NB4 (cell line): Measurements from ENCODE around the gene ZCCHC13.

ENCODE experiments used
- DNase-seq: peaks from one replicate; pipeline ENCODE4 v3.0.0; 2010; ENCODE audit warnings: low read depth
- H3K4me3 ChIP-seq: one replicate; pipeline ENCODE4 v1.5.1; 2011; ENCODE audit warnings: mild to moderate bottlenecking, low read depth, low read length, moderate library complexity
- MYC ChIP-seq: IDR thresholded peaks from 2 replicates; pipeline ENCODE4 v1.6.1; 2011; ENCODE audit warnings: low read depth, low read length
- POLR2A ChIP-seq: IDR thresholded peaks from 2 replicates; pipeline ENCODE4 v1.6.1; 2011; ENCODE audit warnings: mild to moderate bottlenecking; ENCODE audit not compliant: insufficient read length; ENCODE audit errors: extremely low read depth
- TF ChIP-seq, protein P1 (sequence below): IDR thresholded peaks from 2 replicates; pipeline ENCODE4 v1.6.1; 2011; ENCODE audit warnings: low read depth, low read length
- TF ChIP-seq, protein P2 (sequence below): IDR thresholded peaks from one replicate; pipeline ENCODE4 v1.5.1; 2012; ENCODE audit warnings: low read depth, low read length

ZCCHC13 gene

DNA sequence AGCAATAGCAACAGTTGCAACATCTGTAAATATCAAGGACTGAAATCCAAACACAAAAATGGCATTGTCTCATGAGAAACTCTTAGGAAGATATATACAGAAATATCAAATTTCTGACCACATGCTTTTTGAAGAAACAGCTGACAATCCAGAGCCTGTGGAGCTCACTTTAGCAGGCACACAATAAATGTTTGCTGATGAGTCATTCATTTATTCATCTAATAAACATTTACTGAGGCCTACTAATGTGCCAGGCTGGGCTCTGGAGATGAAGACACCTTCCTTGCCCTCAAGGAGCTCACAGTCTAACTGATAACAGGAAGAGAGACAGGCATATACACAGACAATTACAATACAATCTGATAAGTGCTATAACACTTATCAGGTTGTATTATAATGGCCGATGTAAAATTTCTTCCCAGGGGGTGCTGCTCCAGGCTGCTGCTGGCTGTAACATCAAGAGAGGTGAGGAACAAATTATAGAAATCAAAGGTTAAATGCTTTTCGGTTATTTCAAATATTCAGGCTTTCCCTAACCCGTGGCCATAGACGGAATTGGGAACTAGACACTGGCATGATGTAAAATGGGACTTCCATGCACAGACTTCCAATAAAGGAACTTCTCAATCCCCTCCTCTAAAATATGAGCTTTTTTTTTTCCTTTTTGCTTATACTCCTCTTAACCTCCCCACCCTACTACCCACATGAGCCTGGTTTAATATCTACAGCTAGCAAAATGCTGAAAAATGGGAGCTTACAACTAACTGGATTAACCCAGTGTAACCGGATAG, 16.8 kb upstream of the ZCCHC13 start:
- no peak overlapping the region for H3K4me3 ChIP-seq
- no peak for TF ChIP-seq POLR2A
- TF ChIP-seq, protein P1, sequence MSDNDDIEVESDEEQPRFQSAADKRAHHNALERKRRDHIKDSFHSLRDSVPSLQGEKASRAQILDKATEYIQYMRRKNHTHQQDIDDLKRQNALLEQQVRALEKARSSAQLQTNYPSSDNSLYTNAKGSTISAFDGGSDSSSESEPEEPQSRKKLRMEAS: no peak
- no peak for TF ChIP-seq MYC
- TF ChIP-seq, protein P2, sequence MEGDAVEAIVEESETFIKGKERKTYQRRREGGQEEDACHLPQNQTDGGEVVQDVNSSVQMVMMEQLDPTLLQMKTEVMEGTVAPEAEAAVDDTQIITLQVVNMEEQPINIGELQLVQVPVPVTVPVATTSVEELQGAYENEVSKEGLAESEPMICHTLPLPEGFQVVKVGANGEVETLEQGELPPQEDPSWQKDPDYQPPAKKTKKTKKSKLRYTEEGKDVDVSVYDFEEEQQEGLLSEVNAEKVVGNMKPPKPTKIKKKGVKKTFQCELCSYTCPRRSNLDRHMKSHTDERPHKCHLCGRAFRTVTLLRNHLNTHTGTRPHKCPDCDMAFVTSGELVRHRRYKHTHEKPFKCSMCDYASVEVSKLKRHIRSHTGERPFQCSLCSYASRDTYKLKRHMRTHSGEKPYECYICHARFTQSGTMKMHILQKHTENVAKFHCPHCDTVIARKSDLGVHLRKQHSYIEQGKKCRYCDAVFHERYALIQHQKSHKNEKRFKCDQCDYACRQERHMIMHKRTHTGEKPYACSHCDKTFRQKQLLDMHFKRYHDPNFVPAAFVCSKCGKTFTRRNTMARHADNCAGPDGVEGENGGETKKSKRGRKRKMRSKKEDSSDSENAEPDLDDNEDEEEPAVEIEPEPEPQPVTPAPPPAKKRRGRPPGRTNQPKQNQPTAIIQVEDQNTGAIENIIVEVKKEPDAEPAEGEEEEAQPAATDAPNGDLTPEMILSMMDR: no peak
- no peak for DNase-seq

DNA sequence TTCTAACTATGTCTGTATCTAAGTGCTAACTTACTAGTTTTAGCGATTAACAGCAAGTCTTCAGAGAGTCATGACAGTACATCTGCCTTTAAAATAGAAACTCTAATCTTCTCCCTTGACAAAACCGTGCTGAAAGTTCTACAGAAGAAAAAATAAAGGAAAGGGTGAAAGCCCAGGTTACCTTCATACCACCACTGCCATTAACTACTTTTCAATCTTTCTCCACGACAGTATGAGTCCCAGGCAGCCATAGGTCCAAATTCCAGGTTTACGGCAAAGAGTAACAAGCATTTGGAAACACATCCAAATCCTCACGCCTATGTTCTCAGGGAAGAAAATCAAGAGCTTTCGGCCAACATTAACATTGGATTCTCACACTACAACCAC, 12.4 kb upstream of the ZCCHC13 start:
- DNase-seq: no peak
- TF ChIP-seq, protein P1: no peak
- TF ChIP-seq, protein P2: no peak
- TF ChIP-seq MYC (no peak), POLR2A (no peak)
- peak overlapping the region; percentile 79 for H3K4me3 ChIP-seq

DNA sequence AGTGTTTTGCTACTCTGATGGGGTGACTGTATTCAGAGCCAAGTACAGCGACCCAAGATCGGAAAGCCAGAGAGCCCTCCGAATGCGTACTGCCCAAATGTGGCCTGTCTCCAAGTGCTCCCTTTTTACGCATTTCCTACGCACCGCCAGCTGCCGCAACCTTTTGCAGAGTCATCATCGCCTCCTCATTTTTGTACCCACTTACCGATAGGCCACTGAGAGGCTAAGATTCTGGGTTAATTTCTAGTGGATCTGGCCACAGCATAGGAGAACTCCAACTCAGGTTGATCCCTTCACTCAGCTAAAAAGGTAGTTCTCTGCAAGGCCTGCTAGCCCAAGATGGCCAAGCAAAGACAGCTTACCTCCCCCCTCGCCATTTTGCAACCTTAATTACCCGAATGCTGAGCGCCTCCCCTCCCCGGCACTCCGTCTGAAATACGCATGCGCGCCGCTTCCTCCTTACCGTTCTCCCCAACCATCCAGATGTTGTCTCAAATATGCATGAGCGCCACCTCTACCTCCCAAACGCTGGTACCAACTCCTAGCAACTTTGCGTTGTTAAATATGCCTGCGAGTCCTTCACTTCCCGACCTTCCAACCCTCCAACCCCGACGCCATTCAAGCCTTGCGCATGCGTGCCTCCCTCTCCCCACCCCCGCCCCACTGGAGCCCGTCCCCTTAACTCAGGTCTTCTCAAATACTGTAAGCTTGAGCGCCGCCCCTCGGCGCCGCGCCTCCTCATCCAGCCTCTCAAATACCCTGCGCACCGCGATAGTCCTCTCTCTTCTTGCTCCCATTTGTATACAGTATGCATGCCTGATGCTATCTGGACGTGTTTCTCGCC, 11.8 kb upstream of the ZCCHC13 start:
- peak overlapping the region; percentile 79 for H3K4me3 ChIP-seq
- TF ChIP-seq, protein P2: peak; percentile 25
- TF ChIP-seq MYC (peak; percentile 27), POLR2A (peak; percentile 64)
- TF ChIP-seq, protein P1: no peak
- DNase-seq: peak; percentile 93

DNA sequence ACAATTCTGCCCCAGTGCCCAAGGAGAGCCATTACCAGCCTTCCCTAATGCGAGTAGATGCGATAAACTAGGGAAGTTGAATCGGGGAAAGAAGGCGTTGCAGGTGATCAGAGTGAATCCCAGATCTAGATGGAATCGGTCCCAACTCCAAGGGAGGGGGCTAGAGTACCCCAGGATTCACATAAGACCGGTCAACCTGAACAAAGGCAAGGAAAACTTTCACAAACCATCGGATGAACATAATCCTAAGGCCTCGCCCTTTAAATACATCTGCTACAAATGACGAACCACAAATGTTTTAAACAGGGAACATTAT, 11.2 kb upstream of the ZCCHC13 start:
- TF ChIP-seq, protein P2: no peak
- TF ChIP-seq, protein P1: no peak
- TF ChIP-seq POLR2A (no peak), MYC (no peak)
- DNase-seq: no peak
- H3K4me3 ChIP-seq: peak overlapping the region; percentile 78

DNA sequence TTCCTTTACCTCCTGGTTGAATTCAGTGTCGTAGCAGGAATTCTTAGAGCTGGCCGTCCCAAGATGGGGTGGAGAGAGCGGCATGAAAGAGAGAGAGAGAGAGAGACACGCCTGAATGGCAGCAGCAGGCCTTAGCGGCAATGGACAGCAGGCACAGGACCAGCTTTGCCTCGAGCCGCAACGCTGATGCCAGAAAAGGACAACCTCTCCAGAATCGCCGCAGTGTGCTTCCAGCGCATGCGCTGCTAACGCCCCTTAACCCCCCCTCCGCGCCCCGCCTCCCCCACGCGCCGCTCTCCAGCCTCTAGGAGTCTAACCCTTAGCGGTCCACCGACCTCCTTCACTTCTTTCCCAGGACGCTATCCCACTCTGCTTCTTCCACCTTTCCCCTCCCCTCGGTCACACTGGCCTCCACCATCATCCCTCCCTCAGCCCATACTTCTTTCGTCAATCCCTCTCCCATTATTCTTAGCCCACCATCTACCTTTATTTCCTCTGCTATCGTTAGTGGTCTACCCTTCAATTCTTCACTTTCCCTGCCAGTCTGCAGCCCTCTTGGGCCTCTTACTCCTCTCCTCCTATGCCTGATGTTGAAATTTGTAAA, 10.5 kb upstream of the ZCCHC13 start:
- no peak for TF ChIP-seq POLR2A
- TF ChIP-seq, protein P1: no peak
- TF ChIP-seq, protein P2: no peak
- TF ChIP-seq MYC: no peak
- DNase-seq: peak; percentile 79
- H3K4me3 ChIP-seq: peak overlapping the region; percentile 78
